Esophagus muscularis mucosa (tissue), 3 donors: ENCODE measurements around the gene SORCS2.

Experiments
- POLR2A ChIP-seq: fragments of 450-650 bp; IDR thresholded peaks from one replicate; pipeline ENCODE4 v1.6.1; 2017; ENCODE audit warnings: antibody characterized with exemption, moderate library complexity, mild to moderate bottlenecking, low read depth
- POLR2AphosphoS5 ChIP-seq, 2 donors: sonication (generic); formaldehyde crosslinking; IDR thresholded peaks; one replicate each; pipeline ENCODE4 v1.6.1; 2017; ENCODE audit warnings: antibody characterized with exemption in 2 of 2
- TF ChIP-seq, protein P1 (sequence below), 3 experiments: fragments of 200-600 bp in 2 of 3; fragments of 450-650 bp in 1 of 3; sonication (generic) in 2 of 3; IDR thresholded peaks; one replicate each; pipeline ENCODE4 v1.5.1; 2017 to 2019; ENCODE audit warnings: antibody characterized with exemption in 3 of 3, mild to moderate bottlenecking in 2 of 3, moderate library complexity in 1 of 3

DNA sequence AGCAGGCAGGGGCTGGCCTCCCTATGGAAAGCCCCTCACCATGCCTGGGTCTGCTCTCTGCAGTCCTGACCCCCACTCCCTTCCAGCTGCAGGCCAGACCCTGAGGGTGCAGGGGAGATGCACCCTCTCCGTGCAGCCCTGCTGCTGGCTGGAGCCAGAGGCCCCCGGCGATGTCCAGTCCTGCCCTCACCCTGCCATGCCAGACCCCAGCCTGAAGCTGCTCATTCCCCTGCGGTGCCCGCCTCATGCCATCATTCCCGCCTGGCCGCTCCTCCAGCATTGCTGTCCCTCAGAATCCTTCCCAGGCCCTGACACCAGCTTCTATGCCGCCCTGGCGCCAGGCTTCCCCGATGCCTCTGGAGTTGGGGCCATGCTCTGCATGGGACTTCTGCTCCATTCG is 72.4 kb downstream of the SORCS2 start:
- TF ChIP-seq, protein P1, sequence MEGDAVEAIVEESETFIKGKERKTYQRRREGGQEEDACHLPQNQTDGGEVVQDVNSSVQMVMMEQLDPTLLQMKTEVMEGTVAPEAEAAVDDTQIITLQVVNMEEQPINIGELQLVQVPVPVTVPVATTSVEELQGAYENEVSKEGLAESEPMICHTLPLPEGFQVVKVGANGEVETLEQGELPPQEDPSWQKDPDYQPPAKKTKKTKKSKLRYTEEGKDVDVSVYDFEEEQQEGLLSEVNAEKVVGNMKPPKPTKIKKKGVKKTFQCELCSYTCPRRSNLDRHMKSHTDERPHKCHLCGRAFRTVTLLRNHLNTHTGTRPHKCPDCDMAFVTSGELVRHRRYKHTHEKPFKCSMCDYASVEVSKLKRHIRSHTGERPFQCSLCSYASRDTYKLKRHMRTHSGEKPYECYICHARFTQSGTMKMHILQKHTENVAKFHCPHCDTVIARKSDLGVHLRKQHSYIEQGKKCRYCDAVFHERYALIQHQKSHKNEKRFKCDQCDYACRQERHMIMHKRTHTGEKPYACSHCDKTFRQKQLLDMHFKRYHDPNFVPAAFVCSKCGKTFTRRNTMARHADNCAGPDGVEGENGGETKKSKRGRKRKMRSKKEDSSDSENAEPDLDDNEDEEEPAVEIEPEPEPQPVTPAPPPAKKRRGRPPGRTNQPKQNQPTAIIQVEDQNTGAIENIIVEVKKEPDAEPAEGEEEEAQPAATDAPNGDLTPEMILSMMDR (IDR thresholded peaks at IDR 0.05), result no peak
- no peak for TF ChIP-seq POLR2A
- no peak for TF ChIP-seq POLR2AphosphoS5 (IDR thresholded peaks at IDR 0.05)
